Endothelial cell (in vitro differentiated cells): ENCODE results near the gene TAB3. TPM values are rescaled to one million over a fixed set of nuclear protein-coding genes. Genes with fewer than 3 reads are reported as not detected.

Experiments
- DNase-seq: peaks from one replicate; pipeline ENCODE4 v3.0.0; 2021; ENCODE audit warnings: low spot score
- H3K27ac Mint-ChIP-seq: one replicate; pipeline ENCODE4 v1.8.0; 2021; ENCODE audit warnings: mixed read lengths, inconsistent platforms; ENCODE audit not compliant: unreplicated experiment
- H3K27me3 Mint-ChIP-seq: one replicate; pipeline ENCODE4 v1.8.0; 2021; ENCODE audit warnings: mild to moderate bottlenecking, moderate library complexity, mixed read lengths, inconsistent platforms; ENCODE audit not compliant: unreplicated experiment
- H3K36me3 Mint-ChIP-seq: one replicate; pipeline ENCODE4 v1.8.0; 2021; ENCODE audit warnings: mild to moderate bottlenecking, low read depth, mixed read lengths, inconsistent platforms; ENCODE audit not compliant: unreplicated experiment
- H3K4me1 Mint-ChIP-seq: one replicate; pipeline ENCODE4 v1.8.0; 2021; ENCODE audit warnings: mild to moderate bottlenecking, mixed read lengths, inconsistent platforms; ENCODE audit not compliant: unreplicated experiment
- H3K4me3 Mint-ChIP-seq: one replicate; pipeline ENCODE4 v1.8.0; 2021; ENCODE audit warnings: mild to moderate bottlenecking, mixed read lengths, inconsistent platforms; ENCODE audit not compliant: unreplicated experiment
- H3K9me3 Mint-ChIP-seq: one replicate; pipeline ENCODE4 v1.8.0; 2021; ENCODE audit warnings: mixed read lengths, inconsistent platforms; ENCODE audit not compliant: unreplicated experiment
- total RNA-seq: library from RNA; stranded (reverse); fragmentation: NEBNext Ultra II Directional; extraction: Animal tissue kit (Norgen Biotek cat#: 25700); gene quantifications from one replicate; pipeline ENCODE4 v1.2.1, GENCODE V29; 2021; ENCODE audit not compliant: unreplicated experiment
- TF ChIP-seq, protein P1 (sequence below): fragments of 200-600 bp; sonication (generic); IDR thresholded peaks from one replicate; pipeline ENCODE4 v1.5.0; 2021; ENCODE audit warnings: antibody characterized with exemption; ENCODE audit not compliant: unreplicated experiment

Gene TAB3
- total RNA-seq, 1 donor from 2014 or later = 23.8 TPM

DNA sequence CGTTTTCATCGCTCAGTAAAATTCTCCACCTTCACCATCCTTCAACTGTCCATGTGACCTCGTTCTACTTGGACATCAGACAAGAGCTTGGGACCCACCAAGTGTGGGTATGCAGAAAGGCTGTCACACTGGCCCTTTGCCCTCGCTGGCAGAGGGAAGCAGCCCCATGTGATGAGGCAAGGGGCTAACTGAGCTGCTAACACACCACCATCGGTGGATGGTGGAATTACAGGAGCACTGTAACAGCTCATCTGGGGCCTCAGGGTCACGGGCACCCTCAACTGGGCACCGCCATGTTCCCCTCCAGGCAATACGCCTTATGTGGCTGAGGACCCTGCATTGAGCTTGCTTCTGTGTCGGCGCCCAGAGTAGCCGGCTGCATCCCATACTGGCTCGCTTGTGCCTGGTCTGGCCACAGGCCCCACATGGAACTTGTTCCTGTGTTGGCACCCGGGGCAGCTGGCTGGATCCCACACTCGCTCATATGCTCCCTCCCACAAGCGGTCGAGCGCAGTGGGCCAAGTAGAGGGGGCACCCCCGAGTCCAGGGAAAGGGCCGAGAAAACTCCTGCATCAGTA lies 109.5 kb downstream of the TAB3 start:
- Mint-ChIP-seq H3K4me3 (no peak overlapping the region), H3K27ac (no peak overlapping the region), H3K9me3 (no peaks in the 10 kb centered on the region), H3K36me3 (no peaks in the 10 kb centered on the region), H3K27me3 (no peaks in the 10 kb centered on the region), H3K4me1 (no peaks in the 10 kb centered on the region)
- TF ChIP-seq, protein P1, sequence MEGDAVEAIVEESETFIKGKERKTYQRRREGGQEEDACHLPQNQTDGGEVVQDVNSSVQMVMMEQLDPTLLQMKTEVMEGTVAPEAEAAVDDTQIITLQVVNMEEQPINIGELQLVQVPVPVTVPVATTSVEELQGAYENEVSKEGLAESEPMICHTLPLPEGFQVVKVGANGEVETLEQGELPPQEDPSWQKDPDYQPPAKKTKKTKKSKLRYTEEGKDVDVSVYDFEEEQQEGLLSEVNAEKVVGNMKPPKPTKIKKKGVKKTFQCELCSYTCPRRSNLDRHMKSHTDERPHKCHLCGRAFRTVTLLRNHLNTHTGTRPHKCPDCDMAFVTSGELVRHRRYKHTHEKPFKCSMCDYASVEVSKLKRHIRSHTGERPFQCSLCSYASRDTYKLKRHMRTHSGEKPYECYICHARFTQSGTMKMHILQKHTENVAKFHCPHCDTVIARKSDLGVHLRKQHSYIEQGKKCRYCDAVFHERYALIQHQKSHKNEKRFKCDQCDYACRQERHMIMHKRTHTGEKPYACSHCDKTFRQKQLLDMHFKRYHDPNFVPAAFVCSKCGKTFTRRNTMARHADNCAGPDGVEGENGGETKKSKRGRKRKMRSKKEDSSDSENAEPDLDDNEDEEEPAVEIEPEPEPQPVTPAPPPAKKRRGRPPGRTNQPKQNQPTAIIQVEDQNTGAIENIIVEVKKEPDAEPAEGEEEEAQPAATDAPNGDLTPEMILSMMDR = no peak
- DNase-seq = no peak

DNA sequence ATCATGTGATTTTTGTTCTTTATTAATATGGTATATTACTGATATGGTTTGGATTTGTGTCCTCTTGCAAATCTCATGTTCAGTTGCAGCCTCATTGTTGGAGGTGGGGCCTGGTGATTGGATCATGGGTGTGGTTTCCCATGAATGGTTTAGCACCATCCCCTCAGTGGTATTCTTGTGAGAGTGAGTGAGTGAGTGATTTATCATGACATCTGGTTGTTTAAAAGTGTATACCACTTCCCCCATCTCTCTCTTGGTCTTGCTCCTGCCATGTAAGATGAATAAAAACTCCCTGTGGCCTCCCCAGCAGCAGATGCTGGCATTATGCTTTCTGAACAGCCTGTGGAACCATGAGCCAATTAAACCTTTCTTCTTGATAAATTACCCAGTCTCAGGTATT lies 111.5 kb downstream of the TAB3 start:
- DNase-seq = no peak
- Mint-ChIP-seq H3K9me3 (no peaks in the 10 kb centered on the region), H3K27me3 (no peaks in the 10 kb centered on the region), H3K4me3 (no peak overlapping the region), H3K36me3 (no peaks in the 10 kb centered on the region), H3K27ac (no peak overlapping the region), H3K4me1 (no peaks in the 10 kb centered on the region)
- TF ChIP-seq, protein P1 = no peak

Other genes starting within 250 kb of the TAB3 start
- 2.4 TPM for gene GK, start 235.8 kb downstream of the TAB3 start, total RNA-seq
- gene FTHL17, start 182.8 kb upstream of the TAB3 start, total RNA-seq = not detected